B cell (primary cell): Measurements from ENCODE around the gene WFIKKN2. TPM values are rescaled to one million over a fixed set of nuclear protein-coding genes. Genes with fewer than 3 reads are reported as not detected.

Source experiments
- ATAC-seq: fragments of 200-7000 bp; cut with Tn5 transposase; one replicate; pipeline ENCODE4 v1.10.0; 2021; ENCODE audit warnings: low read depth, mild to moderate bottlenecking, moderate number of reproducible peaks, moderate library complexity
- CTCF ChIA-PET: fragments of 350-600 bp; sonication (Branson Sonifier 250); formaldehyde crosslinking; loops from one replicate; lab custom pipeline; 2021; ENCODE audit warnings: antibody characterized with exemption, inconsistent platforms; lab: Charles Lee
- POLR2A ChIA-PET: fragments of 350-600 bp; sonication (Branson Sonifier 250); formaldehyde crosslinking; loops from one replicate; lab custom pipeline; 2021; ENCODE audit warnings: antibody characterized with exemption; lab: Charles Lee
- DNase-seq: peaks from one replicate; pipeline ENCODE4 v3.0.0; 2013
- H2AFZ ChIP-seq: 2 replicates; pipeline ENCODE4 v1.6.1; 2012; ENCODE audit warnings: mild to moderate bottlenecking, low read depth, low read length; ENCODE audit not compliant: insufficient read depth, poor library complexity, severe bottlenecking
- H3K27ac ChIP-seq, 2 donors: 1 replicate in 1 of 2; 2 replicates in 1 of 2; pipeline ENCODE4 v1.5.1; 2012 to 2013; ENCODE audit warnings: low read length in 2 of 2, mild to moderate bottlenecking in 2 of 2, moderate library complexity in 1 of 2
- H3K27me3 ChIP-seq, 4 experiments: fragments of 200-600 bp in 1 of 4; sonication (generic) in 1 of 4; replicated peaks in 1 of 4; 1 replicate in 2 of 4; 2 replicates in 2 of 4; pipeline versions ENCODE4 v1.6.1 to v1.7.0; 2013 to 2016; ENCODE audit warnings: low read length in 3 of 4, mild to moderate bottlenecking in 2 of 4, mixed read lengths in 1 of 4, moderate library complexity in 1 of 4; ENCODE audit not compliant: insufficient read depth in 4 of 4, control insufficient read depth in 3 of 4; ENCODE audit errors: control extremely low read depth in 1 of 4
- H3K36me3 ChIP-seq, 2 experiments: replicated peaks in 1 of 2; 1 replicate in 1 of 2; 2 replicates in 1 of 2; pipeline versions ENCODE4 v1.6.1 to v1.7.1; 2013; ENCODE audit warnings: low read length in 1 of 2; ENCODE audit not compliant: insufficient read depth in 2 of 2, control insufficient read depth in 1 of 2; ENCODE audit errors: control extremely low read depth in 1 of 2, extremely low read depth in 1 of 2
- H3K4me1 ChIP-seq, 2 donors: fragments of 200-600 bp in 1 of 2; sonication (generic) in 1 of 2; 1 replicate in 1 of 2; 2 replicates in 1 of 2; pipeline versions ENCODE4 v1.5.1 to v1.6.1; 2013 to 2017; ENCODE audit warnings: low read length in 2 of 2; ENCODE audit not compliant: control insufficient read depth in 2 of 2, insufficient read depth in 2 of 2
- H3K4me2 ChIP-seq: replicated peaks from 2 replicates; pipeline ENCODE3; 2012; ENCODE audit warnings: mild to moderate bottlenecking, low read depth, low read length; ENCODE audit not compliant: poor library complexity, severe bottlenecking
- H3K4me3 ChIP-seq, 5 experiments: fragments of 200-600 bp in 1 of 5; sonication (generic) in 1 of 5; 1 replicate in 3 of 5; 2 replicates in 2 of 5; pipeline versions ENCODE4 v1.5.1 to v1.7.0; 2011 to 2016; ENCODE audit warnings: low read length in 4 of 5, mild to moderate bottlenecking in 4 of 5, low read depth in 2 of 5, control low read depth in 1 of 5, moderate library complexity in 1 of 5; ENCODE audit not compliant: insufficient read depth in 1 of 5; ENCODE audit errors: control extremely low read depth in 1 of 5, extremely low read depth in 1 of 5
- H3K79me2 ChIP-seq: fragments of 200-600 bp; sonication (generic); one replicate; pipeline ENCODE4 v1.6.0; 2016; ENCODE audit warnings: low read length; ENCODE audit not compliant: control insufficient read depth, insufficient read depth
- H3K9ac ChIP-seq: fragments of 200-600 bp; sonication (generic); 2 replicates; pipeline ENCODE4 v1.6.1; 2017; ENCODE audit warnings: mild to moderate bottlenecking, low read length, moderate library complexity
- H3K9me3 ChIP-seq, 3 donors: one replicate each; pipeline versions ENCODE4 v1.6.1 to v1.7.1; 2013; ENCODE audit warnings: low read length in 2 of 3; ENCODE audit not compliant: control insufficient read depth in 2 of 3, insufficient read depth in 1 of 3; ENCODE audit errors: control extremely low read depth in 1 of 3
- H4K20me1 ChIP-seq: 2 replicates; pipeline ENCODE4 v1.6.0; 2012; ENCODE audit warnings: mild to moderate bottlenecking, low read length; ENCODE audit not compliant: insufficient read depth, control insufficient read depth, poor library complexity, severe bottlenecking
- H3K27ac Mint-ChIP-seq: one replicate; pipeline ENCODE4 v1.8.0; 2021; ENCODE audit warnings: mixed read lengths
- H3K27me3 Mint-ChIP-seq: one replicate; pipeline ENCODE4 v1.8.0; 2021; ENCODE audit warnings: mixed read lengths
- H3K4me1 Mint-ChIP-seq: one replicate; pipeline ENCODE4 v1.8.0; 2021; ENCODE audit warnings: mixed read lengths
- H3K4me3 Mint-ChIP-seq: one replicate; pipeline ENCODE4 v1.8.0; 2021; ENCODE audit warnings: mixed read lengths
- H3K9me3 Mint-ChIP-seq: one replicate; pipeline ENCODE4 v1.8.0; 2022; ENCODE audit warnings: mixed read lengths; ENCODE audit not compliant: insufficient read depth
- CTCF ChIP-seq: fragments of 200-600 bp; IDR thresholded peaks from one replicate; pipeline ENCODE4 v1.8.0; 2022; ENCODE audit warnings: antibody characterized with exemption, mild to moderate bottlenecking
- EZH2 ChIP-seq: IDR thresholded peaks from 2 replicates; pipeline ENCODE4 v1.6.1; 2012; ENCODE audit warnings: borderline replicate concordance, low read depth, mild to moderate bottlenecking, moderate library complexity, low read length; ENCODE audit not compliant: insufficient read depth, poor library complexity, severe bottlenecking
- WGBS: methylation state at CpG from one replicate; pipeline ENCODE4 v1.1.5; 2013; ENCODE audit warnings: missing lambda C conversion rate; ENCODE audit not compliant: insufficient coverage; 5-methylcytosine and 5-hydroxymethylcytosine counted together
- intact Hi-C: fragments of 100-400 bp; cut with micrococcal nuclease; formaldehyde crosslinking; loops from one replicate; pipeline ENCODE4 v1.10.0; 2022
- polyA plus RNA-seq: library from polyadenylated mRNA; depleted of rRNA; stranded (reverse); fragments of >200 nt; gene quantifications from 2 replicates; pipeline ENCODE4 v1.2.3, GENCODE V29; 2012
- total RNA-seq, 2 donors: library from RNA; stranded (reverse); fragments of 120-200 nt in 1 of 2; gene quantifications; 1 replicate in 1 of 2; 2 replicates in 1 of 2; pipeline versions ENCODE4 v1.2.3 to v1.2.4, GENCODE V29; 2013 to 2022

Gene WFIKKN2
- total and polyA plus RNA-seq, 2 donors (not counting 1 experiment from before 2014, with no cell fraction given): not detected

- ChIA-PET POLR2A (no interaction called here), CTCF (interaction anchor here (0.6 to 1.4 kb wide), 2 partner anchors 13 to 207 kb away, joined by 3 to 8 read pairs; no protein-coding TSS in a partner anchor)
- ATAC-seq: no peak
- no peaks in the 10 kb centered on the region for H3K4me1 ChIP-seq
- 91% methylated on average over 29 of the region's 29 CpGs for WGBS
- intact Hi-C loops: no loop called here
- no peaks in the 10 kb centered on the region for H3K79me2 ChIP-seq
- Mint-ChIP-seq H3K27me3 (peaks cover 2% of the 10 kb centered on the region), H3K27ac (no peak overlapping the region), H3K9me3 (no peaks in the 10 kb centered on the region), H3K4me3 (no peak overlapping the region), H3K4me1 (no peaks in the 10 kb centered on the region)
- H3K36me3 ChIP-seq: no peaks in the 10 kb centered on the region
- H3K4me2 ChIP-seq: no peak overlapping the region
- no peaks in the 10 kb centered on the region for H4K20me1 ChIP-seq
- H2AFZ ChIP-seq: no peak overlapping the region
- TF ChIP-seq CTCF (no peak), EZH2 (no peak)
- no peak for DNase-seq
- H3K9me3 ChIP-seq: no peaks in the 10 kb centered on the region
- no peak overlapping the region for H3K27ac ChIP-seq
- peaks cover 0 to 3% (median 0%) of the 10 kb centered on the region in 4 experiments for H3K27me3 ChIP-seq
- H3K4me3 ChIP-seq: no peak overlapping the region
- H3K9ac ChIP-seq: no peak overlapping the region
Observed at GRCh38 chr17:50839591-50840310, 4.4 kb downstream of the WFIKKN2 start.

GRCh38 chr17:50840311-50840851 lies 5.0 kb downstream of the WFIKKN2 start:
- Histone ChIP-seq H3K4me2 (no peak overlapping the region), H3K27me3 (peaks cover 0 to 3% (median 0%) of the 10 kb centered on the region in 4 experiments), H3K9ac (no peak overlapping the region), H3K4me1 (no peaks in the 10 kb centered on the region), H2AFZ (no peak overlapping the region), H3K36me3 (no peaks in the 10 kb centered on the region), H3K4me3 (no peak overlapping the region), H3K9me3 (no peaks in the 10 kb centered on the region), H3K79me2 (no peaks in the 10 kb centered on the region), H4K20me1 (no peaks in the 10 kb centered on the region), H3K27ac (no peak overlapping the region)
- TF ChIP-seq CTCF: no peak
- TF ChIP-seq EZH2: no peak
- 88% methylated on average over 29 of the region's 29 CpGs for WGBS
- ChIA-PET CTCF (interaction anchor here (1.6 kb wide), 1 partner anchor 11 kb away, joined by 5 read pairs; no protein-coding TSS in a partner anchor), POLR2A (no interaction called here)
- no peak overlapping the region for H3K4me3 Mint-ChIP-seq
- no peaks in the 10 kb centered on the region for H3K27me3 Mint-ChIP-seq
- DNase-seq (no peak), ATAC-seq (no peak)
- H3K4me1 Mint-ChIP-seq: no peaks in the 10 kb centered on the region
- no peaks in the 10 kb centered on the region for H3K9me3 Mint-ChIP-seq
- intact Hi-C loops: no loop called here
- H3K27ac Mint-ChIP-seq: no peak overlapping the region
